NCI-H774 (cell line): ENCODE results near the gene NUP93.

Experiments used
- DNase-seq: peaks from one replicate; lab custom pipeline; 2025; lab: John Stamatoyannopoulos, UW

Gene NUP93

GRCh38 chr16:56743840-56744239 lies 13.9 kb downstream of the NUP93 start:
- DNase-seq = no peak

DNA sequence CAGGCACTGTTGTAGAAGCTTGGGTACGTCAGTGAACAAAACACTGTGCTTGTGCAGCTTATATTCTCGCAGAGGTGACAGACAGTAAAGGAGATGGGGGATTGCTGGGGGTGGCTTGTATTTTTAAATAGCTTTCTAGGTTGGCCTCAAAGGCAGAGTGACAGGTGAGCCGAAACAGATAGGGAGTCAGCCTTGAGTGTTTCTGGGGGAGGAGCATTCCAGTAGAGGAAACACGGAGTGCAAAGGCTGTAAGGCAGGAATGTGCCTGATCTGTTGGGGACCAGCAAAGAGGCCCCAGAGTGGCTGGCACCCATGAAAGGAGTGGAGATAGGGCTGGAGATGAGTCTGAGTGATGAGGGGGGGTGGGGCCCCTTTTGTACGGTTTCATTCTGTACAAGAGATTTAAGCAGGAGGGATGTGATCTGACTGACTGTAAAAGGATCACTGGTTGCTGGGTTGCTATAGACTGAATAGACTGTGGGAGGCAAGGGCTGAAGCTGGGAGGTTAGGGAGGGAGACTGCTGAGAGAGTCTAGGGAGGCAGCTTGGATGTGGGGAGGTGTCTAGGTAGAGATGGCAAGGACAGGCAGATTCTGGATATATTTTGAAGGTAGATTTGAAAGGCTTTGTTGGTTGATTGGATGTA lies 15.2 kb downstream of the NUP93 start:
- DNase-seq = no peak

DNA sequence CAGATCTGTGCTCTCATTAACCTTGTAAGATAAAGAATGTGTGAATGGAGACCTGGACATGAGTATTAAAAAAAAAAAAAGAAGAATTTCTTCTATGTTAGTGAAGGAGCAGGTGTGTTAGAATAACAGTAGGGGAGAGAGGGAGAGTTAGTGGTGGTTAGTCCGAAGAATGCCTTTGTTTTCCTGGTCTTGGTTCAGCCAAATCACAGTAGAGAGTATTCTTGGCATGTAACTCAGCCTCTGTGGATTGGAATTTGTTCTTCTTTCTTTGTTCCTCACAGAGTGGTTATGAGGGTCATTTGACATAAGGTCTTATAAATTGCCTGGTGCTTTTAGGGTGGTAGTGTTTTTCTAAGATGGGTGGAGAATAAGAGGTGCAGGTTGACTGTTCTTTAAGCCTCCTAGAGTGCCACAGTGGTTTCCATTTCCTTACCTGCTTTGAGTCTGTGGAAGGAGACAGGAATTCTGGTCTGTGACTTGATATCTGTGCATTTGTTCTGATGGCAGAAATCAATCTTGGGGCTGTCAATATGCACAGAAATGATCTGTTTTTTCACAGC lies 17.6 kb downstream of the NUP93 start:
- no peak for DNase-seq

DNA sequence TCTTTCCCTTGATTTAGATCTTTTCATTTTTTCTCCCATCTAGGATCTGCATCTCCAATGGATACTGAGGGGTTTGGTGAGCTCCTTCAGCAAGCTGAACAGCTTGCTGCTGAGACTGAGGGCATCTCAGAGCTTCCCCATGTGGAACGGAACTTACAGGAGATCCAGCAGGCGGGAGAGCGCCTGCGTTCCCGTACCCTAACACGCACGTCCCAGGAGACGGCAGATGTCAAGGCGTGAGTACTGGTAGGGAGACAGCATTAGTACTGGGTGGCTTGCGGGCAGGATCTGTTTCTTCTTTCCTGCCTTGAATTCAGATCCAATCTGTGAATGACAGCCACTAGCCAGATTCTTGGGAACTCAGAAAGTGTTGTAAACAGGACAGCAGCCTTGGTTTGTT lies 18.3 kb downstream of the NUP93 start:
- DNase-seq = no peak

DNA sequence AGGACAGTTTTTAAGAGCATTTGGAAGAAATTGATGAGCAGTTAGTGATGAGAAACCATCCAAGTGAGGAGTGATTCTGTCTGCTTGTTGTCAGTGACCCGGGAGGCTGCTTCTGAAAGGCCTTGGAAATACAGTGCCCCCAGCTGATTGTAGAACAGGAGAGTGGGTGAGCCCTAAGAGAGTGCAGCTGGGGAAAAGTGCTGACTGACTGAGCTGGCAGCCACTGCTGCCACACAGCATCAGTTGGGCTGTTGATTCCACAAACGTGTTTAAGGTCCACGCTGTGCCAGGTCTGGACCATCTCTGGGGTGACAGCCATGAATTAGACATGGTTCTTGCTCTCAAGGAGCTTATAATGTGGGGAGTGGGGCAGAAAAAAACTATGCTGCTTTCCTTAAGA lies 18.9 kb downstream of the NUP93 start:
- DNase-seq = no peak

- DNase-seq = no peak
Measured at GRCh38 chr16:56749672-56750491, 20.0 kb downstream of the NUP93 start.

GRCh38 chr16:56753410-56753809 lies 23.5 kb downstream of the NUP93 start:
- no peak for DNase-seq

- no peak for DNase-seq
Measured at GRCh38 chr16:56755038-56755437, 25.1 kb downstream of the NUP93 start.

DNA sequence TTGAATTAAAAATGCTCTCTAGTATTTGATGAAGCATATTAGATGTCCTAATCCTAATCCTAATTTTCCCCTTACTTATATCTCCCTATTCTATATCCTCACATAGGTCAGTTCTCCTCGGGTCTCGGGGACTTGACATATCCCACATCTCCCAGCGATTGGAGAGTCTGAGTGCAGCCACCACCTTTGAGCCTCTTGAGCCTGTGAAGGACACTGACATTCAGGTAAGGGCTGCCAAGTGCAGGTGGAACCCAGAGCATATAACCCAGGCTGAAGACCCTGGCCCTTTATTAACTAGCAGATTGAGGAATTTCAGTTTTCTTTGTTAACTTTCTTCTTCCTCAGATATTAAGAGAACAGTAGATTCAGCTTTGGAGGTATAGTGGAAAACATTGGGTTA lies 28.5 kb downstream of the NUP93 start:
- DNase-seq = no peak

- DNase-seq = no peak
Measured at GRCh38 chr16:56758930-56759329, 29.0 kb downstream of the NUP93 start.

GRCh38 chr16:56763291-56763916 lies 33.5 kb downstream of the NUP93 start:
- DNase-seq = no peak

GRCh38 chr16:56764835-56765234 lies 34.9 kb downstream of the NUP93 start:
- no peak for DNase-seq

- DNase-seq = no peak
Measured at GRCh38 chr16:56765949-56766348, 36.0 kb downstream of the NUP93 start.

GRCh38 chr16:56767024-56767423 lies 37.1 kb downstream of the NUP93 start:
- no peak for DNase-seq

GRCh38 chr16:56769677-56770076 lies 39.7 kb downstream of the NUP93 start:
- no peak for DNase-seq

GRCh38 chr16:56771558-56772279 lies 41.8 kb downstream of the NUP93 start:
- DNase-seq = no peak

DNA sequence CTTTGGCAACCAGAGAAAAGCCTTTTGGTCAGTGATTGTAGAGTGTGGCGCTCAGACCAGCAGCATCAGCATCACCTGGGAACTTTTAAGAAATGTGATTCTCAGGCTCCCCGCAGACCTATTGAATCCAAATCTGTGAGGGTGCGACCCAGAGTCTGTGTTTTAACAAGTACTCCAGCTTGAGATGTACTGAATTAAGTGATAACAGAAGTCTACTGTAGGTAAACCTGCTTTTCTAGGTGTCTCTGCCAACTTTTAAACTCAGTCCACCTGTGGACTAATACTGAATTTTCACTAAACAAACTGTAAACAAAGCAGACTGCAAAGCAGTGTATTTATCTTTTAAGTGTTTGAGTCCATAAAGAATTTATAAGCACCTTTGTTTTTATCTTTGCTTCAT lies 43.6 kb downstream of the NUP93 start:
- DNase-seq = no peak

GRCh38 chr16:56774016-56774680 lies 44.2 kb downstream of the NUP93 start:
- DNase-seq = no peak

GRCh38 chr16:56775162-56775561 lies 45.2 kb downstream of the NUP93 start:
- DNase-seq = no peak

- no peak for DNase-seq
Measured at GRCh38 chr16:56776562-56776961, 46.6 kb downstream of the NUP93 start.

DNA sequence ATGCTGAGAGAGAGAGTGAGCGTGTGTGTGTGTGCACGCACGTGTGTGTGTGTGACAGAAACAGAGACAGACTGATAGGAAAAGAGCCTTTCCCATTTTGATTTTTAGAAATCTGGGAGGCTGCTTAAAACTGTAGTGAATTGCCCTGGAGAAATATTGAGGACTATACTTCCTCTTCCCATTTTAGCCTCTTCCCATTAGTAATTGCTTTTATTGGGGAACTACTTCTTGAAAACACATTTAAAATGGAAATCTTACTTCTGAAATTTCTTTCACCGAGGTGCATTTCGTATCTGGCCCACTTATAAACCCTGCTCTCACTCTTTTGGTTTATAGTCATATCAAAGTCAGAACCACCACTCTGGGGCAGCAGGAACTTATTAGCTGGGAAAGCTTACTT lies 47.1 kb downstream of the NUP93 start:
- no peak for DNase-seq

DNA sequence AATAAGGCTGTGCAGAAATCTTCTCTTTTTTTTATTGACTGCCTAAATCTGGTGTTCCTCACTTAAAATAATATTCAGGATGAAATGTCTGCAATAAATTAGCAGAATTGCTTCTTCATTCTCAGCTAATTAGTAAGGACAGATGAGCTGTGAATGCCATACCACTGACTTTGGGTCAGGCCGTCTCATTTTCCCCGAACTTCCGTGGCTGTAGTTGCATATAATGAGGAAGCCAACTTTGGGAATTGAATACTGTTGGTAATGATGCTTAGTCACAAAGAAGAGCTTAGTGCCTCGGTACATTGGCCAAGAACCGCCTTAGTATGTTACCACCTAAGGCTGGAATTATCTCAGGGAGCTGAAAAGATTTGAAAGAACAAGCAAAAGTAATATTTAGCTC lies 47.6 kb downstream of the NUP93 start:
- no peak for DNase-seq
